SK-N-SH (cell line): ENCODE data around the gene NFASC. TPM values are rescaled to one million over a fixed set of nuclear protein-coding genes. Genes with fewer than 3 reads are reported as not detected.

Experiments used
- CTCF ChIA-PET: fragments of 300-600, 350-600 bp; formaldehyde crosslinking; extraction: SDS; loops from one replicate; lab custom pipeline; 2021; lab: Yijun Ruan, JAX
- POLR2A ChIA-PET: fragments of 350-600 bp; sonication (Branson Sonifier 250); formaldehyde crosslinking; extraction: SDS; loops from one replicate; lab custom pipeline; 2020; ENCODE audit warnings: antibody characterized with exemption, inconsistent platforms; lab: Yijun Ruan, JAX
- DNase-seq: peaks from one replicate; pipeline ENCODE4 v3.0.0; 2012
- H2AFZ ChIP-seq: fragments of 200-600 bp; sonication (generic); 2 replicates; pipeline ENCODE4 v1.8.1; 2016; ENCODE audit warnings: antibody characterized with exemption, mild to moderate bottlenecking, low read depth
- H3F3A ChIP-seq: fragments of 200-600 bp; sonication (generic); replicated peaks from 2 replicates; pipeline ENCODE3; 2016; ENCODE audit warnings: antibody characterized with exemption, mild to moderate bottlenecking; ENCODE audit not compliant: insufficient read depth
- H3K27ac ChIP-seq, 2 experiments: fragments of 200-500 bp in 1 of 2; fragments of 200-600 bp in 1 of 2; sonication (Bioruptor generic) in 1 of 2; sonication (generic), shearing (Covaris generic) in 1 of 2; 2 replicates each; pipeline versions ENCODE4 v1.5.1 to v1.6.1; 2014 to 2016; ENCODE audit warnings: low read depth in 2 of 2, inconsistent platforms in 1 of 2, low read length in 1 of 2, mild to moderate bottlenecking in 1 of 2, mixed read lengths in 1 of 2
- H3K27me3 ChIP-seq: fragments of 200-600 bp; sonication (generic), shearing (Covaris generic); 2 replicates; pipeline ENCODE4 v1.6.1; 2016; ENCODE audit warnings: mixed run types; ENCODE audit not compliant: insufficient read depth
- H3K36me3 ChIP-seq, 2 experiments: fragments of 200-500 bp in 1 of 2; fragments of 200-600 bp in 1 of 2; sonication (Bioruptor generic) in 1 of 2; sonication (generic) in 1 of 2; replicated peaks in 1 of 2; 2 replicates each; pipeline versions ENCODE3 to v1.5.1; 2014 to 2016; ENCODE audit warnings: low read length in 1 of 2, mild to moderate bottlenecking in 1 of 2; ENCODE audit not compliant: insufficient read depth in 2 of 2, control insufficient read depth in 1 of 2
- H3K4me1 ChIP-seq, 2 experiments: fragments of 200-500 bp in 1 of 2; fragments of 200-600 bp in 1 of 2; sonication (Bioruptor generic) in 1 of 2; sonication (generic), shearing (Covaris generic) in 1 of 2; 2 replicates each; pipeline versions ENCODE4 v1.5.1 to v1.6.1; 2014 to 2016; ENCODE audit warnings: low read depth in 1 of 2, low read length in 1 of 2, mixed run types in 1 of 2; ENCODE audit not compliant: insufficient read depth in 2 of 2, control insufficient read depth in 1 of 2
- H3K4me2 ChIP-seq: fragments of 200-600 bp; sonication (generic), shearing (Covaris generic); 2 replicates; pipeline ENCODE4 v1.6.1; 2017; ENCODE audit warnings: mixed run types
- H3K4me3 ChIP-seq, 2 experiments: fragments of 200-500 bp in 1 of 2; fragments of 200-600 bp in 1 of 2; sonication (Bioruptor generic) in 1 of 2; sonication (generic), shearing (Covaris generic) in 1 of 2; 2 replicates each; pipeline versions ENCODE4 v1.5.1 to v1.8.1; 2014 to 2016; ENCODE audit warnings: low read depth in 2 of 2, inconsistent platforms in 1 of 2, low read length in 1 of 2, mild to moderate bottlenecking in 1 of 2, mixed read lengths in 1 of 2, moderate library complexity in 1 of 2
- H3K79me2 ChIP-seq: fragments of 200-600 bp; sonication (generic); 2 replicates; pipeline ENCODE4 v1.8.1; 2017; ENCODE audit warnings: mild to moderate bottlenecking; ENCODE audit not compliant: insufficient read depth
- H3K9ac ChIP-seq: fragments of 200-600 bp; sonication (generic); 2 replicates; pipeline ENCODE4 v1.6.1; 2017; ENCODE audit warnings: mixed run types
- H3K9me2 ChIP-seq: fragments of 200-600 bp; sonication (generic); 2 replicates; pipeline ENCODE4 v1.6.1; 2017; ENCODE audit warnings: mixed run types
- H3K9me3 ChIP-seq: fragments of 200-600 bp; sonication (generic); 2 replicates; pipeline ENCODE4 v1.6.1; 2017; ENCODE audit warnings: mixed run types, mild to moderate bottlenecking, moderate library complexity
- H4K20me1 ChIP-seq: fragments of 200-600 bp; sonication (generic); 2 replicates; pipeline ENCODE4 v1.6.1; 2017; ENCODE audit warnings: mild to moderate bottlenecking, mixed run types; ENCODE audit not compliant: insufficient read depth
- CHD2 ChIP-seq: fragments of 150-350 bp; IDR thresholded peaks from 2 replicates; pipeline ENCODE4 v1.6.1; 2018; ENCODE audit warnings: low read length; ENCODE audit not compliant: partially characterized antibody
- CTCF ChIP-seq: fragments of 200-600 bp; sonication (generic); IDR thresholded peaks from 2 replicates; pipeline ENCODE4 v1.6.1; 2017; ENCODE audit warnings: antibody characterized with exemption, mild to moderate bottlenecking, moderate library complexity
- FOSL2 ChIP-seq: IDR thresholded peaks from 2 replicates; pipeline ENCODE4 v1.4.0; 2012; ENCODE audit warnings: low read depth, mild to moderate bottlenecking, moderate library complexity, borderline replicate concordance
- GABPA ChIP-seq: IDR thresholded peaks from 2 replicates; pipeline ENCODE4 v1.4.0; 2012; ENCODE audit warnings: low read depth, mild to moderate bottlenecking
- JUND ChIP-seq: IDR thresholded peaks from 2 replicates; pipeline ENCODE4 v1.4.0; 2012
- MXI1 ChIP-seq: IDR thresholded peaks from 2 replicates; pipeline ENCODE4 v1.6.1; 2012; ENCODE audit warnings: mild to moderate bottlenecking, low read depth, low read length, improper control_type of control experiment
- RAD21 ChIP-seq: IDR thresholded peaks from 2 replicates; pipeline ENCODE4 v1.6.1; 2012; ENCODE audit warnings: mild to moderate bottlenecking, low read length
- RFX5 ChIP-seq: IDR thresholded peaks from 2 replicates; pipeline ENCODE4 v1.6.1; 2012; ENCODE audit warnings: mild to moderate bottlenecking, improper control_type of control experiment, low read length
- RXRA ChIP-seq: IDR thresholded peaks from 2 replicates; pipeline ENCODE4 v1.4.0; 2012; ENCODE audit warnings: low read depth, mild to moderate bottlenecking, borderline replicate concordance
- SIN3A ChIP-seq: IDR thresholded peaks from 2 replicates; pipeline ENCODE4 v1.6.1; 2012; ENCODE audit warnings: low read depth, mild to moderate bottlenecking, low read length, moderate library complexity, borderline replicate concordance
- SMC3 ChIP-seq: IDR thresholded peaks from 2 replicates; pipeline ENCODE4 v1.6.1; 2012; ENCODE audit warnings: low read depth, low read length, improper control_type of control experiment
- TAF1 ChIP-seq: IDR thresholded peaks from 2 replicates; pipeline ENCODE4 v1.6.1; 2012; ENCODE audit warnings: low read depth, mild to moderate bottlenecking, low read length, moderate library complexity, borderline replicate concordance
- TCF12 ChIP-seq: IDR thresholded peaks from 2 replicates; pipeline ENCODE4 v1.4.0; 2012
- TEAD4 ChIP-seq: IDR thresholded peaks from 2 replicates; pipeline ENCODE4 v1.4.0; 2012; ENCODE audit warnings: mild to moderate bottlenecking, borderline replicate concordance; ENCODE audit not compliant: insufficient read depth
- YY1 ChIP-seq: IDR thresholded peaks from 2 replicates; pipeline ENCODE4 v1.4.0; 2012; ENCODE audit warnings: low read depth, mild to moderate bottlenecking
- WGBS: methylation state at CpG from one replicate; pipeline ENCODE4 v1.1.6; 2017; ENCODE audit warnings: low lambda C conversion rate; 5-methylcytosine and 5-hydroxymethylcytosine counted together
- polyA plus RNA-seq, 3 experiments: library from polyadenylated mRNA; depleted of rRNA; stranded (reverse); fragments of >200 nt; gene quantifications; 2 replicates each; pipeline ENCODE4 v1.2.3, GENCODE V29; 2012

NFASC gene
- polyA plus RNA-seq, 1 of the 3 experiments (the other 2 are of a cell fraction), result 6.0 TPM

GRCh38 chr1:204970937-204971336 lies 100.3 kb downstream of the NFASC start:
- DNase-seq, result no peak
- Histone ChIP-seq H2AFZ (no peak overlapping the region), H3K9me2 (no peaks in the 10 kb centered on the region), H3K79me2 (no peaks in the 10 kb centered on the region), H3F3A (peaks cover 9% of the 10 kb centered on the region), H3K9me3 (no peaks in the 10 kb centered on the region), H3K27me3 (no peaks in the 10 kb centered on the region), H3K4me3 (no peak overlapping the region), H3K4me2 (no peak overlapping the region), H3K9ac (no peak overlapping the region), H4K20me1 (no peaks in the 10 kb centered on the region), H3K27ac (no peak overlapping the region)
- POLR2A ChIA-PET, result no interaction called here
- TF ChIP-seq SIN3A, result no peak
- TF ChIP-seq CTCF, result no peak
- TF ChIP-seq YY1, result no peak
- TF ChIP-seq TCF12, result no peak
- TF ChIP-seq TEAD4, result no peak
- no peak for TF ChIP-seq RFX5
- no peak for TF ChIP-seq RAD21
- no peak for TF ChIP-seq CHD2
- TF ChIP-seq SMC3, result no peak
- no peak for TF ChIP-seq RXRA
- no peak for TF ChIP-seq MXI1
- no peak for TF ChIP-seq TAF1
- TF ChIP-seq, all 33 proteins: peak for 0
- 85% methylated on average over 2 of the region's 2 CpGs for WGBS
- CTCF ChIA-PET, result interaction anchor here (1.0 to 12.3 kb wide), 6 partner anchors 13 to 287 kb away, joined by 3 to 123 read pairs (median 11); no protein-coding TSS in a partner anchor
- Histone ChIP-seq H3K4me1 (peaks cover 0 to 11% of the 10 kb centered on the region in 2 experiments; a peak in 2 of 4 replicates), H3K36me3 (no peaks in the 10 kb centered on the region)

GRCh38 chr1:204971517-204972336 lies 101.1 kb downstream of the NFASC start:
- no peak for DNase-seq
- no peaks in the 10 kb centered on the region for H3K79me2 ChIP-seq
- H3K4me2 ChIP-seq, result peak overlapping the region; percentile 50
- TF ChIP-seq GABPA (no peak), FOSL2 (peak; percentile 77; the same call in 1 of the 2 replicates), JUND (peak; percentile 34)
- no peaks in the 10 kb centered on the region for H3K27me3 ChIP-seq
- H3K9me3 ChIP-seq, result no peaks in the 10 kb centered on the region
- H3K4me1 ChIP-seq, result peaks cover 0 to 11% of the 10 kb centered on the region in 2 experiments; a peak in 2 of 4 replicates
- peaks cover 9% of the 10 kb centered on the region for H3F3A ChIP-seq
- no peak overlapping the region for H3K4me3 ChIP-seq
- H3K9me2 ChIP-seq, result no peaks in the 10 kb centered on the region
- no peaks in the 10 kb centered on the region for H3K36me3 ChIP-seq
- no peaks in the 10 kb centered on the region for H4K20me1 ChIP-seq
- peak overlapping the region in 1 of 2 experiments; percentile 66; a peak in 2 of 4 replicates for H3K27ac ChIP-seq
- peak overlapping the region; percentile 5; the same call in 1 of the 2 replicates for H2AFZ ChIP-seq
- H3K9ac ChIP-seq, result no peak overlapping the region
- POLR2A ChIA-PET, result no interaction called here
- 30% methylated on average over 12 of the region's 12 CpGs for WGBS
- CTCF ChIA-PET, result interaction anchor here (0.6 to 12.3 kb wide), 7 partner anchors 12 to 1047 kb away, joined by 3 to 123 read pairs (median 14); no protein-coding TSS in a partner anchor
